GM18873 (cell line): ENCODE results near the gene RETREG1.
"Not testable (repeated sequence)": the region's sequence is repeated elsewhere in the genome, so short reads cannot be mapped to it uniquely, and the experiment has no call there.

Source experiments
- ATAC-seq: cut with Tn5 transposase; IDR thresholded peaks from one replicate; pipeline ENCODE4 v1.9.1; 2021; ENCODE audit warnings: mild to moderate bottlenecking, moderate library complexity, moderate number of reproducible peaks; ENCODE audit not compliant: unreplicated experiment, low FRiP score

Gene RETREG1

DNA sequence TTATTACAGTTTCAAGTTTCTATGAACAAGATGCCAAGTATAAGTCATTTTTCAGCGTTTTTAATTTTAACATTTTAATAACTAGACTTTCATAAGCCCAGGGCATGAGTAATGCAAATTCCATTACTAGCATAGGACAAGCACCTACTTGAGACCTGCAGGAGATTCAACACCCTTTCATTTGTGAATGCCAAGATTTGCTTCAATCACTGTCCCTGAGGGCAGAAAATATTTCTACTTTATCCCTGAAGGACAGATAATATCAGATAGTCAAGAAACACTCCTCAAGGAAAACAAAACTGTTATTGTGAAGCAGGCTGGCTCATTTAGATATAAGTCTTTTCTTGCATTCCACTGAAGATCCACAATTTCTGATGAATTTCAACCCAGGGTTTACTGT lies 123.5 kb downstream of the RETREG1 start:
- no peak for ATAC-seq

DNA sequence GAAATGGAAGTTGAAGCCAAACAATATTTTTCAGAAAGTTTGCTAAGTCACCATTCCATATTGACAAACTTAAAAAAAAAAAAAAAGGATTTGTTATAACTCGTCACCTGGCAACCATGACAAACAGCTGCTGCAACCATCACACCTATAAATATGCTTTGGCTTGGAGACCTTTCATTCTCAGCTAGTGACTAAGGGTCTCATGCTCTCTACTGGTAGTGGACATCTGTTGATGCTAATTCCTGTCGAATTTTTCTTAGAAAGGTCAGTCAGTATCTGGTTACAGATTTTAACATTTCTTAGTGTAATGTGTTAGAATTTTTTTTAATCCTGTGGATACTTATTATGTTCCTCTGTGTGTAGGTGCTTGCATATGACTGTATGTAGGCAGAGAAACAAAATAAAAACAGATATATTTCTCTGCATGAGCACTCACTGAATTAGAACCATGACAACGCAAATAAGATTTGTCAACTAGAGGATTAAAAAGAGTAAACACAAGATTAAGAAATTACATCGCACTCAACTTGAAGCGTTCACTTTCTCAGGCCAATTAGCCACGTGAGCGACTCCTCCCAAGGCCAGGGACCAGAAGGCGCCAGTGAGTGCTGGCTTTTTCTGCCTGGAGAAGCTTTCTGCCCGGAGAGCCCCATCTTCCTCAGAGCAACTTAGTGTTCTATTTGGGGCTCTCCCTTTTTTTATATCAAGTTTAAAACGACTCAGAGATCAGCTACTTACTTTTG lies 124.2 kb downstream of the RETREG1 start:
- no peak for ATAC-seq

DNA sequence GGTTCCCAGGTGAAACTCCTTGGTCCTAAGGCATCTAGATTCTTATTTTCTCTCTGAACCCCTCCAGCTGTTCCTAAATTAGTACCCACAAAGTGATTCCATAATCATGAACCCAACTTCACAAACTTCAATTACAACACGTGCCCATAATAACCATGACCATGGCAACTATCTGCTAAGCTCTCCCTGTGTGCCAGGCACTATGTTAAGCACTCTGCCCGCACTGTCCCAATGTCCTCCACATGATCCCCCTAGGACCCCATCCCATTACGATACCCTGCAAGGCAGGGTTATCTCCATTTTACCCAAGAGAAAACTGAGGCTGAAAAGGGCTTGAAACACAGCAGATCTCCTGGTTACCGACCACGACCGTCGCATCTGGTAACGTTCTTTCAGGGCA lies 125.9 kb downstream of the RETREG1 start:
- no peak for ATAC-seq

DNA sequence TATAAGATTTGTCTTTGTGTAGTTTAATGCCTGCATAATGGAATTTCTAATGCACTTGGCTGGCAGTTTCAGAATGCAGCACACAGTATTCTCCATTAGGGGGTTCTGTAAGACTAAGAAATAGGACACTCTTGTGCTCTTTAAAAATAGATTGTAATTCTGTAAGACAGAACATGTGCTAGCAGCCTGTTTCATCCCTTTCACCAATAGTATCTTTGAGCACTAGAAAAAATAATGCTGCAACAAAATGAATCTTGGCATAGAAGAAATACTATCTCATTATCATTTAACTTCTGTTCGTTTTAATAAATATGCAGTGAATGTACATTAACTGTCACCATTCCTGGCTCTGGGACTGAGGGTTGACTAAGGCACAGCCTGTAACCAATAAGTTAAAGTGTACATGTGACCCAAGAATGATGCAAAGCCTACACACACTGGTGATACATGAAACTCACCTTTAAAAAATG lies 127.4 kb downstream of the RETREG1 start:
- ATAC-seq, result peak; percentile 62

DNA sequence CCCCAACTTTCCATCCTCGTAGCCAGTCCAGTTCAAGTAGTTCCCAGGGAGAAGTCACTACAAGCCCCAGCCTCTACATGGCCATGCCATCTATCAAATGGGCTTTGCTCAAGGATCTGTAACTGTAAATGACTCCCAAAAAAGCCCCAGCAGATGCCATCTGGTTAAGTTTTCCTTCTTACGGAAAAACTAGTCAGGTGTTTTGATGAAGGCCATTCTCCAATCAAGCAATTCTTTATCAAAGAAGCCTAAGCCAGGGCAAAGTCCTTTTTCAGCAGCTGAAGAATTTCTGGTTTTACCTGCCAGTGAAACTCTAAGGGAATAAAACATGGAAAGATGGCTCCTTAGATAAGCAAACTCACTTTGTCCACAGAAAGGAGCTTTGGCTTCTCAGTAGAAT lies 129.3 kb downstream of the RETREG1 start:
- no peak for ATAC-seq

DNA sequence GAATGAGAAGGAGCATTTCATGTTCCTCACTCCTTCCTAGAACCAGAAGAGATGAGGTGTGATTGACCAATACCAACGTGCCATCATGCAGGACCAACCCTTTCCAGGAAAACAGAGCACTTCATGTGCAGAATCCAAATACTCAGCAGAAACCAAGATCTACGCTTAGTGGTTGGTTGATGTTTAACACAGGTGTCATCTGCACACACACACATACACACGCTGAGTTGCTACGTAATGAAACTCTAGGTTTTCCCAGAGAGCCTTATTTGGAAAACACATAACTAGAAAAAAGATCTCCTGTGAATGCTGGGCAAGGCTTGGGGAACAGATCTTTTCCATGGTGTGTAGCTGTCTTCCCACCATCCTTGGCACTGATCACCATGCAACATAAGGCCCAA lies 130.1 kb downstream of the RETREG1 start:
- ATAC-seq, result no peak

DNA sequence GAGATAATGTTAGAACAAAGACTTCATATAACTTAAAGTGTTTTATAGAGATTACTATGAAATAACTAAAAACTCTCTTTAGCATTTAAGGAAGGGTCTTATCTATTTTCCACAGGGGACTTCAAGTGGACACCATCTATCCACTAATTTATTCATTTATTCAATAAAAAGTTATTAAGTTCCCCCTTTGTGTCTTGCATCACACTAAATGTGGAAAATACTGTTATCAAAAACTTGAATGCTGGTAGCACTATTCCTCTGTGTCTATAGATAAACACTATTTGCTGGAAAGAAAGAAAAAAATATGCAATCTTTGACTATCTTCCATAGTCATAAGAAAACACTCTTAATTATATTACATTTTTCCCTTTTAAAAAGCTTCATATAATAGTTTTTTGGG lies 131.1 kb downstream of the RETREG1 start:
- no peak for ATAC-seq

DNA sequence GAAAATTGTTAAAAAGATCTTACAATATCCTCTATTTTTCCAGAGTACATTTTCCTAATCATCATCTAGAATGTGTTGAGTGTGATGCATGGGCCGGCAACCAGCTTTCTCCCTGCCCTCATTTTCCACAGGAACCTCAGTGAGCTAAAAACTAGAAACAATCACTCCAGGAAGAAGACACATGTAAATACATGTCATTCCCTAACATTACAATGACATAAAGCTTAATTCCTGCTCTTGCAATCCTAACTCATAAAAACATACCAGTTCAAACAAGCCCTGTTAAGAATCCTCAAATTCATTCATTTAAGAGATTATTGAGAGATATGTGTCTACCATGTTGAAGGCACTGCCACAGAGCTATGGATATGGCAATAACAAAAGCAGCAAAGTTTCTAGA lies 132.7 kb downstream of the RETREG1 start:
- no peak for ATAC-seq

DNA sequence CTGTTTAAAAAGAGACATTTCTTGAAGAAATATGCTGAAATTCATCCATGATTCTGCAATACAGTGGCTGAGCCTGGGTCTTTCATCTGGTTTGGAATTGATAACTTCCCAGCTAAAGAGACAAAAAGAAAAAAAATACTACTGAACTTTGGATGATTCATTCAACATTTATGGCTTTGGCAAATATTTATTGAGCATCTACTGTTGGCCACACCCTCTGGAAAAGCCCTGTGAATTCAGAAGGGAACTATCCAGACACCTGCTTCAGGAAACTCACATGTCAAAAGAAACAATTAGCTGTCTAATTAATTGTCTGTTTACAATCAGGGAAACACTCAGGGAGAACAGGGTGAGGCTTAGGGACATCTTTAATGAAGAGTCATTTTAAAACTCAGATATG lies 133.4 kb downstream of the RETREG1 start:
- no peak for ATAC-seq

DNA sequence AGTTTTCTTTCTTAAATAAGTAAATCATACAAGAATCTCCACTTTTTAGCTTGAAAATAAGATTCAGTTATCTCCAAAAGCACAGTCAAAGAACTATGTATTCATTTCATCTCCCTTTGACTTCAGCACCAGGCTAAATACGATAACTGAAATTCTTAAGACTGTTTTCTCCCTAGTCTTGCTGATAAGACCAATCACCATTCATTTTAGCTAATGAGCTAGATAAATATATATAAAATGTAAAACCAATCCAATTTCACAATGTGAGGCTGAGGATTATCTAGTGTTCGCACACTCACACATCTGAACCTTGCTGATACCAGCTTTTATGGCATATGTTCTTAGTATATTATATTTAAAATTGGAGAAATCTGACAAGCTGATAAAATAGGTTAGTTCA lies 133.9 kb downstream of the RETREG1 start:
- ATAC-seq, result no peak

DNA sequence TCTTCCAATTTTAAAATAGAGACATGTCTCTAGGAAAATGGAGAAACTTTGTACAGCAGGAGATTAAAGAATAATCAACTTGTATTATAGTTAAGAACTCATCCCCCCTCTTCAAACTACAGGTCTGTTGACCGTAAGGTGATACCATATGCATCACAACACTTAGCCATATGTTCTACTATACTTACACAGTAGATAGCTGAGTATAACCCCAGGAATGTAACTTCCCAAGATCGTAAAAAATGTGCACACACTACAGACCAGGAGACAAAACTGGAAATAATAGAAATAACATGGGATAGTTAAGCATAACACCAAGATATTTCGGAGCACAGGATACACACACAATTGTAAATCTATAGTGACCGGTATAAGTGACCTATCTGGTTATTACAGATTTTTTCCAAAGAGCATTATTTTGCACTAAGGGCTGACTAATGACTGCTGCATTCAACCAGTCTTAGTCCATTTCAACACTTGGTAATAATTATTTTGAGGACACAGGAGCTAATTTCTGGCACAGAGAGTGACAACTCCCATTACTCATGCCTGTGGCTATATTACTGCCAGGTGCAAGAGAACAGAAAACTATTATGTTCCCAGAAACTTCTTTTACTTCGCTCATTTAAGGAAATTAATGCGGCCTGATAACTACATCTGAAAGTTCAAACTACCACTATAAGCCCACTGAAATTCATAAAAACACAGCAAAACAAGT lies 135.8 kb downstream of the RETREG1 start:
- no peak for ATAC-seq

DNA sequence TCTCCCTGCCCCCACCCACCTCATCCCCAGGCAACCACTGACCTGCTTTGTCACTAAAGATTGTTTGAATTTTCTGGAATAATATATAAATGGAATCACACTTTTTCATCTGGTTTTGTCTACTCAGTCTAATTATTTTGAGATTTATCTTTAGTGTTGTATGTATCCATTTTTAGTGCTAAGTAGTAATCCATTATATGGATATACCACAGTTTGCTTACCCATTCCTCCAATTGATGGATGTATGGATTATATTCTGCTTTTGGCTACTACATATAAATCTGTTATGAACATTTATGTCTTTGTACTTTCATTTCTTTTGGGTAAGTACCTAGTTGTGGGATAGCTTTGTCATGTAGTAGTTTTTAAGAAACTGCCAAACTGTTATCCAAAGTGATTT lies 136.7 kb downstream of the RETREG1 start:
- no peak for ATAC-seq

DNA sequence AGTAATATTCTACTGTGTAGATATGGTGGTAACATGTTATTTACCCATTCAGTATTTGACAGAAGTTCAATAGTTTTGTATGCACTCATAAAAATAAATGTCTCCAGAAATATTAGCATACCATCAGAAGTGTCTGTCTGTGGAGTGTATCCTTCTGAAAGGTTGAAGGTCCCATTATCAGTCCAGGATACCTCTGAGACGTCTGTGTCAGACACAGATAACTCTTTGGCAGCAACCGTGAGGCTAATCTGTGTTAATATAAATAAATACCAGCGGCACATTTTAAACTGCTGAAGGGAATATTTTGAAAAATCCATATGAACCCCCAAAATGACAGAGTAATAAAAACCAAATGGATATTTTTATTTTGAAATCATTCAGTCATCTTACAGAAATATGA lies 139.3 kb downstream of the RETREG1 start:
- ATAC-seq, result no peak

DNA sequence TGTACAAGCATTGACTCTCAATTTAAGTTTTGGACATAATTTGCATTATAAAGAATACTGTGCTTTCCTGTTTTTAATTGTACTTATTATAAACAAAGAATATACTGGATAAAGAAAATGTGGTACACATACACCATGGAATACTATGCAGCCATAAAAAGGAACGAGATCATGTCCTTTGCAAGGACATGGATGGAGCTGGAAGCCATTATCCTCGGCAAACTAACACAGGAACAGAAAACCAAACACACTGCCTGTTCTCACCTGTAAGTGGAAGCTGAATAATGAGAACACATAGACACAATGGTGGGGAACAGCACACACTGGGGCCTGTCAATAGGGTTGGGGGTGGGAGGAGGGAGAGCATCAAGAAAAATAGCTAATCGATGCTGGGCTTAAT lies 140.4 kb downstream of the RETREG1 start:
- ATAC-seq, result not testable (repeated sequence)

DNA sequence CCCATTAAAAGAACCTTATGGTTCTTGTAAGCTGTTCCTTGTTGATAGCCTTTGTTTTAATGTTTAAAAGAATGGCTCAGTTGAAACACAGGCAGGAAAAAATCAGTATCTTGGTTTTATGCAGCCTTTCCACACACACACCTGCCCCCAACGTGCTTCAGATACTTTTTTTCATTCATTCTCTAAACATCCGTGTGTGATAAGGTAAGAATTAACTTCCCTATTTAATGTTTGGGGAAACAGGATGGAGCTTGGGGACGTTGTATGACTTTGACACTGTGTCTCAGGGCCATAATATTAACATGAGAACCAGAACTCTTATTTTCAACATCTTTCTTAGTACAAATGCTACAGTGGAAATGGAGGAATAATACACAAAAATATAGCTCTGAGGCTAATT lies 145.4 kb downstream of the RETREG1 start:
- no peak for ATAC-seq

DNA sequence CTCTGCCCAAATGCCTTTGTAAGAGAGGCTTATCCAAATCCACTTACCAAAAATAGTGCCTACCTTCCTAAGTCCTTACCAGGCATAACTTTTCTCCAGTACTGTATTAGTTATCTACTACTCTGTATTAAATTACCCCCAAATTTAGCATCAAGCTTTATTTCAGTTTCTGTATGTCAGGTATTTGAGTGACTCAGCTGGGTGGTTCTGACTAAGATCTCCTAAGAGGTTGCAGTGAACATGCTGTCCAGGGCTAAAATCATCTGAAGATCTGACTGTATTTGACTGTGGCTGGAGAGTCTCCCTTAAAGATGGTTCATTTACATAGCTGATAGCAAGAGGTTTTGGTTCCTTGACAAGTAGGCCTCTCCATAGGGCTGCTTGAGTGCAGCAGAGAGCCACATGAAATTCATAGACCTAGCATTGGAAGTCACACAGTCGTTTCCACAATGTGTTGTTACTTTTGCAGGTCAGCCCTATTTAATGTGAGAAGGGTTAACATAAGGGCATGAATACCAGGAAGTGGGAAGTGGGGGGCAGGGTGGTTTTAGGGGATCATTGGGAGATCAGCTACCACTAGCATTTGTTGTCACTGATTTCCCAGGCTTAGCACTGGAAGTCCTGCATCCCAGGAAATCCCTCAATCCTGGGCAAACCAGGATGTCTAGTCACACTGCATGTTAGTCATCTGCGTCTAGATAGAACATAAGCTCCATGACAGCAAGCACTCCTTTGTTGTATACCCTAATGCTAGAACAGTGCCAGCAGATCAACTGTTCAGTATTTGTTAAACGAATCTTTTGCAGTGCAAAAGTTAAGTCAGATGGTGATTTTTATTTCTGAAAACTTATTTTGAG lies 149.2 kb downstream of the RETREG1 start:
- peak; percentile 89 for ATAC-seq

DNA sequence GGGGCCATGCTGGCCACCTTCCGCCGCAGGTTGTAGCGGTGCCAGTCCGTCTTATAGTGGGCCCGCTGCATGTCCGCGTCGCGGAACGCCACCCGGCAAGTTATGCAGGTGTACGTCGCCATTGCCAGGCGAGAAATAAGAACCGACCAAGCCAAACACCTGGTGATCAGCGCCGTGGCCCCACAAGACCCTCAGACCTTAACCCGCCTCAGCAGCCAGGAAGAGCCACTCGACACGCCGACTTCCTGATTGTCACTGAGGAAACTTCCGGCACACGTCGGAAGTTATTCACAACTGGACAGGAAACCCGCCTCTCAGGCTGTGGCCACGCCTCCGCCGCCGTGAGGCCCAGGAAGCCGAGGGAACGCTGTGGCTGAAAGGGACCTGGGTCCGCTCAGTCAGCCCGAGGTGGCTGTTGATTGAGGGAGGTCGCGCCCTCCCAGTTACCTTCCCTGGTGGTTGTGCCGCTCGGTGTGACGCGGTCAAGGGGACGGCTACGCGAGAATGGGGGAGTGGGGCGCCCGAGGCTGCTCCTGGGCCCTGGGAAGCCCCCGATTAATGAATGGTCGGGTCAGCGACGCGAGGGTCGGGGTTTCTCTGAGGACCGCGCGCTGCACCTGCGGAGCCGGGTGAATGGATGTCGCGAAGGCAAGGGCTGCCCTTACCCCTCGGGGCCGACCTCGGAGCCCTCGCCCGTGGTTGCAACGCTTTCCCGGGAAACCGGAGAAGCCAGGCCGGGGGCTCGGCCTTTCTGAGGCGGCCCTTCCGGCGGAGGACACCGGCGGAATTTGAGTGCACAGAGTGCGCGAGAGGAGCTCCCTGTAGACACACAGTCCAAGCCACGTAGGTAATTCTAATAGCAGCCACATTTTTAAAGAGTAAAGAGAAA lies 151.0 kb downstream of the RETREG1 start, which contains the start of gene ZNF622:
Gene ZNF622, minus strand, starts transcription at position 257 of the 889 bp plus-strand sequence. Its CDS starts 135 bp downstream, at position 122.
- peak; percentile 74 for ATAC-seq

DNA sequence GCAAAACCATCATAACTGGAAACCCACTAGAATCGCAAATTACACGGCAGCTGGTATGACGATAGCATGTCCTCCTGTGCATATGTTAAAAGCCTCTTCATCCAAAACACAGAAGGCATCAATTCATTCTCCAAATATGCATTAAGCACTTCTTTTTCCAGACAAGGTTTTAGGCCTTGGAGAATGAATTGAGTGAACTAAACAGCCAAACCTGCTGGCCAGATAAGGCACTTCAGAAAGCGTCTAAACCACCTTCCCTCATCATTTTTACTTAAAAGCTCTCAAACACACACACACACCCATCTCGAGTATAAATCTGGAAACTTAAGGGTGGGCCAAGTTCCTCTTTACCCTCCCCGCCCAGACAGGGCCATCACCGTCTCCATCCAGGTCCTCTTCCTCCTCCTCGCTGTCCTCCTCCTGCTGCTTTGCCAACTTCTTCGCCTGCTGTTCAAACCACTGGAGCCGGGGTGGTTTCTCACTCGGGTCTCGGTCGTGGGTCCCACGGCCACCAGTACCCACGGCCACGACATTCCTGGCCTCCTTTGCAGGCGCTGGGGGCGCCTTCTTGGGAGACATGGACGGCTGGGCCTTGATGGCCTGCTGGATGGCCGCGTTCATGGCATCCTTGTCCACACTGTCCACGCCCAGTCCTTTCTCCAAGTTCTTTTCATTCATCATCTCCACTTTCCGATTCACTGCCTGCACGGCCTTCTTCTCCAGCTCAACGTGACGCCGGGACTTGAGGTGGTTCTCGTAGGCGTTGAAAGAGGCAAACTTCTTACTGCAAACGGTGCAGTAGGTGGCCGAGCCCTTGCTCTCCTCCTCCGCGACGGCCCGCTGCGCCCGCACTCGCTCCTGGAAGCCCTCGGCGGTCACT lies 151.9 kb downstream of the RETREG1 start:
- ATAC-seq, result no peak

DNA sequence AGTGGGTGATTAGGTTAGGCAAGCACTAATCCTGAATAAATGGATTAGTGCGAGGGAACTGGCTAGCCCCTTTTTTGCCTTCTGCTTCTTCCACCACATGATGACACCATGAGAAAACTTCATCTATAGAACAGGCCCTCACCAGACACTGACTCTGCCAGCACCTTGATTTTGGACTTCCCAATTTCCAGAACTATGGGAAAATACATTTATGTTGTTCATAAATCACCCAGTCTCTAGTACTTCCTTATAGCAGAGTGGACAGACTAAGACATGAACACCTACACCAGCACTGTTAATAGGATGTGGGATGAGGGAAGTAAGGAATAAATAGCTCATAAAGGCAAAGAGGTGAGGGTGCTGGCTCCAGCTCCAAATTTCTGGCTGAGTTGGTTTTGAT lies 152.6 kb downstream of the RETREG1 start:
- no peak for ATAC-seq
